GM12872 (cell line): ENCODE measurements around the gene GDPGP1.

Experiments used
- TF ChIP-seq, protein P1 (sequence below): IDR thresholded peaks from 3 replicates; pipeline ENCODE4 v1.5.1; 2011; ENCODE audit warnings: low read depth, mild to moderate bottlenecking, low read length, moderate library complexity; ENCODE audit not compliant: insufficient read depth

GDPGP1 gene

DNA sequence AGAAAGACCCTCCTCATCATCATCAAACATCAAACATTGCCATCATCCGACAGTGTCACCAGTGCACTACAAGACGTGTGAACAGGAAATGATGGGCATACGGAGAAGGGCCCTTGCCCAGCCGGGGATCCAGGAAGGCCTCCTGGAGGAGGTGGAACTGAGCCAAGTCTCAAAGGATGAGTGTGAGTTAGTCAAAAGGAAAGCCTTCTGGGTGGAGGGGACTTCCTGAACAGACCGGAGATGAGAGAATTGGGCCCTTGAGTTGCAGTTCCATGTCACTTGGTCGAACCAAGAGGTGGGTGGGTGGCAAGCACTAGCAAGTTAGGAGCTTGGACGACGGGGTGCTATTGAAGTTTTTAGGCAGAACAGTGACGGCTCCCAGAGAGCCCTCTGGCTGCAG lies 24.4 kb upstream of the GDPGP1 start:
- TF ChIP-seq, protein P1, sequence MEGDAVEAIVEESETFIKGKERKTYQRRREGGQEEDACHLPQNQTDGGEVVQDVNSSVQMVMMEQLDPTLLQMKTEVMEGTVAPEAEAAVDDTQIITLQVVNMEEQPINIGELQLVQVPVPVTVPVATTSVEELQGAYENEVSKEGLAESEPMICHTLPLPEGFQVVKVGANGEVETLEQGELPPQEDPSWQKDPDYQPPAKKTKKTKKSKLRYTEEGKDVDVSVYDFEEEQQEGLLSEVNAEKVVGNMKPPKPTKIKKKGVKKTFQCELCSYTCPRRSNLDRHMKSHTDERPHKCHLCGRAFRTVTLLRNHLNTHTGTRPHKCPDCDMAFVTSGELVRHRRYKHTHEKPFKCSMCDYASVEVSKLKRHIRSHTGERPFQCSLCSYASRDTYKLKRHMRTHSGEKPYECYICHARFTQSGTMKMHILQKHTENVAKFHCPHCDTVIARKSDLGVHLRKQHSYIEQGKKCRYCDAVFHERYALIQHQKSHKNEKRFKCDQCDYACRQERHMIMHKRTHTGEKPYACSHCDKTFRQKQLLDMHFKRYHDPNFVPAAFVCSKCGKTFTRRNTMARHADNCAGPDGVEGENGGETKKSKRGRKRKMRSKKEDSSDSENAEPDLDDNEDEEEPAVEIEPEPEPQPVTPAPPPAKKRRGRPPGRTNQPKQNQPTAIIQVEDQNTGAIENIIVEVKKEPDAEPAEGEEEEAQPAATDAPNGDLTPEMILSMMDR: no peak

DNA sequence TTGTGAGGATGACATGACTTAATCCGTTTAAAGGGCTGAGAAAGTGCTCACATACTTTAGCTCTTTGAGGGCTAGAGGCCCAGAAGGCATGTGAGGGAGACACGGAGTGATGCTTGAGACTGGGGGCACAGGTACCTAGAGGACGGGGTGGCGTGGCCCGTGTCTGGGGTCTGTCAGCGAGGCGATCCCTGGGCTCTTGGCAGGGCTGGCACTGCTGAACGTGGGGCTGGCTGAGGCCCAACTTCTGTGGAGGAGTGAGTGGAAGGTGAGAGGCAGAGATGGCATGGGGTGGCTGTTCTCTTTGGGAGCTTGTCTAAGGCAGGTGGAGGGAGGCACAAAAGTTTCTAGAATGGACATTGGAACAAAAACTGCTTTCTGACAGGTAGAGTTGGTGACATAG lies 23.4 kb upstream of the GDPGP1 start:
- TF ChIP-seq, protein P1: no peak

DNA sequence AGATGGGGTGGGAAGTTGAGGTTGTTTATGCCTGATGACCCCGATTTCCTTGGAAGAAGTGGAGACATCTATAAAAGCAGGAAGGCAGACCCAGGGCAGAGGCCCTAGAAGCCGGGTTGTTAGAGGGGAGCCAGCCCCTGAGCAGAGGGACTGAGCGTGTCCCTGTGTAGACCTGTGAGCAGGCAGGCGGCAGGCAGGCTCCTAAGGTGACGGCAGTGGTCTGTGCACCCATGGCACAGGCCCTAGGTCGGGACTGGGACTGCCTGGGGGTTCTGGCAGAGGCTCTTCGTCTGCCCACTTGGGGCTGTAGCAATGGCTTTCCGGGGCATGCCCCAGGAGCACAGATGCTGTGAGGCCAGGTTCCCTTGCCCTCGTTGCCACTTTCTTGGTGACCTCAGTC lies 23.0 kb upstream of the GDPGP1 start:
- TF ChIP-seq, protein P1: no peak

DNA sequence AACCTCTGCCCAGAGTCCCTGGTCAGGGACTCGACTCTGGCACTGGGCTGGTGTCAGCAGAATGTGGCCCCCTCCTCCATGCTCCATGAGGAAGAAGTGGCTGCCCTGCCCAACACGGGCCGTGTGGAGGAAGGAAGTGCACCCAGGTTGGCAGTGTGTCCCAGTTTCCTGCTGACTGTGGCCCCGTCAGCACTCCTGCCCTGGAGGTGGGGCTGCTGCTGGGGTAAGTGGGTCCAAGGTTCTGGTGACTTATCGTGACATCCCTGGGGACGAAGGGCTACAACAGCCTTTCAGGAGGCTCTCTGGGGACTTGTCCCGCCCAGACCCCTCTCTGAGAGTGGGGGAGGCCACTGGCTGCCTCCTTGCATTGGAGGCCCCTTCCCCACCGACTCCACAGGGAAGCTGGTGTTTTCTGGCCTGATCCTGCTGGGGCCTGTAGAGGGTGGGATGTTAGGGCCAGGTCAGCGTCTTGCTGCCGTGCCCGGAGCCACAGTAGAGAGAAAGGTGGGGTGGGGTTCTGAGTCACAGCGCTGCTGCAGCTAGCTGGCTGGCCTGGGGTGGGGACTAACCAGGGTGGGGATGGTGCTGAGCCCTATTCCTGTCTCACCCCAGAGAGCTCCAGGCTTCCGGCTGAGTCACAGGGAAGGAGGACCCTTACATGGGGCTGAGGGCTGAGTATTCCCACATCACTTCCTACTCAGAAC lies 22.4 kb upstream of the GDPGP1 start:
- TF ChIP-seq, protein P1: no peak

DNA sequence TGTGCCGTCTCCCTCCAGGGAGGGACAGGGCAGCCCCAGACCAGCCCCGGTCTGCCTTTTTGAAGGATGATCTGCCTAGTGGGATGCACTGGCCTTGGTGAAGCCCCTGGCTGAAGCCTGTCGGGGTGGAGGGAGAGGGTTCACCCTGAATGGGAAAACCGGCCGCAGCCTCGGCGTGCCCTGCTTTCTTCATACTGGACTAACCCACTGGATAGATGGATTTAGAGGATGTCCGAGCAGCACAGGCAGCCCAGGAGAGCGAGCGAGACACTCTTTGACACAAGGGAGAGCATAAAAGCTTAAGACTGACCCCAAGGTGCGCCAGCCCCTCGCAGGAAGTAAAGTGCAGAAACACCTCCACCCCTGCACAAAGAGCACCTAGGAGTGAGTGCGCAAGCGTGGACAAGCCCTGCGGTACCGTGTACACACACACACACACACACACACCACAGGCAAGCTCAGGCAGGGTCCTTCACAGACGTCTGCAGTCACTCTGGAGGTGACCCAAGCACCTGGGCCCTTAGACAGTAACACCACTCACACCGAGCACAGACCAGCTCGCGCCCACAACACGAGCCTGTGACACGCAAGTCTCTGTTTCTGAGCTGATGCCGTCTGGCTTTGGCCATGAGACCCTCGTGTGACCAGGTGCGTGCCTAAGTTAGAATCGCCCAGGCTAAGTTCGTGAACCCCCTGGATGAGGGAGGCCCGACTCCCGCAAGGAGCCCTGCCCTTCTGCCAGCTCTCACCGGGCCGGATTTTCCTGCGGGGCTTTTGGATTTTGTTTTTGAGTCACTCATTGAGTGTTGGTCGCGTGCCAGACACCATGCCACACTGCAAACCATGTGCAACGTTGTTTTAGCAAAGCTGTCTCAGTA lies 21.5 kb upstream of the GDPGP1 start:
- TF ChIP-seq, protein P1: no peak

DNA sequence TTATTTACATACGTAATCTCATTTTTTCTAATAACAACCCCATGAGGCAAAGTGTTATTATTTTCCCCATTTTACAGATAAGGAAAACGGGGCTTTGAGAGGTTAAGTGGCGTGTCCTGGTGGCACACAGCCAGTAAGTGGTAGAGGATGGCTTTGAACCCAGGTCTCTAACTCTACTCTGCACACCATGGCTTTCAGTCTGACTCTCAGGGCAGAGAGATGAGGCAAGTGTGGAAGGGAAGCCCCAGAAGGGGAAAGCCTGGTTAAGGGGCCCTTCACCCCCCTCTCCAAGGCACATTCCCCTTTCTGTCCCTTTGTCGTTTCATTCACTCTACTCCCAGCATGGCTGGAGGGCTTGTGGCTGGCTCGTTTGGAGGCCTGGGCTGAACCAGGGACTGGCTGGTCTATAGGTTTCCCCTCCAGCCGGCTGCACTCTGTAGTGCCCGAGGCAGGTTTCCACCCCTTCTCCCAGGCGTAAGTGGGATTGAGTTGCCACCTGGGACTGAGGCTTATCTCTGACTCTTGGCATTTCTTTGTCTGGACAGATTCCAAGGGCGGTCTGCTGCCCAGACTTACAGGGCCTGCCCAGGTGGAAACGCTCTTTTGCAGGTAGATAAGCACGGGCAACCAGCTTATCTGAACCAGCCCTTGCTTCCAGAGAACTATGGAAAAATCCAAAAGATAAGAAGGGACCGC lies 20.7 kb upstream of the GDPGP1 start:
- TF ChIP-seq, protein P1: no peak

DNA sequence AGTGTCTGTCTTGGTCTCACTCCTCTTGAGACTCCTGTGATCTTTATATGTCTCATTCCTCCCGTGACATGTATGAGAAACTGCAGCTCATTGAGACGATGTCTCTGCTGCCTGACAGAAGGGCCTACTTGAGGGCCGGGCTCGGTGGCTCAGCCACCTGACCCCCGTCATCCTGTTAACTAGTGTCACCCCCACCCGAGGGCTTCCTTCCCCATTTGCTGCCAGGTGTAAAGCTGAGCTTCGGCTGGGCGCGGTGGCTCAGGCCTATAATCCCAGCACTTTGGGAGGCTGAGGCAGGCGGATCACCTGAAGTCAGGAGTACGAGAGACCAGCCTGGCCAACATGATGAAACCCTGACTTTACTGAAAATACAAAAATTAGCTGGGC lies 20.2 kb upstream of the GDPGP1 start:
- TF ChIP-seq, protein P1: no peak
